Gastrocnemius medialis (tissue), 4 donors: Measurements from ENCODE around the gene PHOX2A. TPM values are rescaled to one million over a fixed set of nuclear protein-coding genes. Genes with fewer than 3 reads are reported as not detected.
"Not testable (repeated sequence)": the region's sequence is repeated elsewhere in the genome, so short reads cannot be mapped to it uniquely, and the experiment has no call there.

Experiments used
- ATAC-seq, 2 donors: fragments of 150-250 bp; one replicate each; pipeline ENCODE4 v1.9.1; 2016
- DNase-seq, 2 donors: peaks; one replicate each; pipeline ENCODE4 v3.0.0-alpha.2; 2019
- H3K27ac ChIP-seq, 4 donors: fragments of 200-600 bp; sonication (generic); 1 replicate in 1 of 4; 2 replicates in 3 of 4; pipeline ENCODE4 v1.5.1; 2016 to 2018; ENCODE audit warnings: mild to moderate bottlenecking in 2 of 4, moderate library complexity in 1 of 4
- H3K27me3 ChIP-seq, 3 donors: fragments of 200-600 bp; sonication (generic) in 2 of 3; 1 replicate in 1 of 3; 2 replicates in 2 of 3; pipeline versions ENCODE4 v1.5.1 to v1.6.0; 2016 to 2019; ENCODE audit warnings: mild to moderate bottlenecking in 1 of 3, moderate library complexity in 1 of 3
- H3K36me3 ChIP-seq, 2 donors: fragments of 200-600 bp; sonication (generic) in 1 of 2; one replicate each; pipeline ENCODE4 v1.5.1; 2017 to 2018
- H3K4me1 ChIP-seq, 2 donors: fragments of 200-600 bp; sonication (generic) in 1 of 2; one replicate each; pipeline ENCODE4 v1.5.1; 2016 to 2017; ENCODE audit warnings: mild to moderate bottlenecking in 2 of 2
- H3K4me3 ChIP-seq, 4 donors: fragments of 200-600 bp; sonication (generic) in 3 of 4; 1 replicate in 1 of 4; 2 replicates in 3 of 4; pipeline ENCODE4 v1.5.1; 2016 to 2019; ENCODE audit warnings: mild to moderate bottlenecking in 2 of 4
- H3K9me3 ChIP-seq, 3 donors: fragments of 200-600 bp; sonication (generic) in 2 of 3; 1 replicate in 1 of 3; 2 replicates in 2 of 3; pipeline ENCODE4 v1.5.1; 2016 to 2019
- POLR2A ChIP-seq, 2 donors: fragments of 450-650 bp; IDR thresholded peaks; one replicate each; pipeline ENCODE4 v1.6.1; 2017; ENCODE audit warnings: antibody characterized with exemption in 2 of 2, mild to moderate bottlenecking in 2 of 2, moderate library complexity in 2 of 2
- in situ Hi-C, 4 donors: fragments of 200-750 bp; cut with MboI; loops; one replicate each; pipeline versions ENCODE4 v1.15.0 to v1.8.0; 2017; ENCODE audit warnings: low sequenced_read_pairs in 4 of 4
- intact Hi-C: fragments of 100-400 bp; cut with DNase I; formaldehyde crosslinking; loops from one replicate; pipeline ENCODE4 v1.15.1; 2023; ENCODE audit warnings: low total_unique reads
- total RNA-seq, 4 donors: library from RNA; depleted of rRNA; stranded (reverse); fragments of >200 nt; gene quantifications; one replicate each; pipeline versions ENCODE4 v1.1.0 to v1.2.3, GENCODE V29; 2016
- TF ChIP-seq, protein P1 (sequence below), 5 experiments: fragments of 450-650 bp in 3 of 5; fragments of 200-600 bp in 2 of 5; sonication (generic) in 2 of 5; IDR thresholded peaks in 4 of 5; conservative IDR thresholded peaks in 1 of 5; 1 replicate in 4 of 5; 2 replicates in 1 of 5; pipeline ENCODE4 v1.5.1; 2016 to 2019; ENCODE audit warnings: antibody characterized with exemption in 5 of 5, mild to moderate bottlenecking in 3 of 5, moderate library complexity in 3 of 5

The PHOX2A gene
- total RNA-seq, 4 donors from 2014 or later: not detected

DNA sequence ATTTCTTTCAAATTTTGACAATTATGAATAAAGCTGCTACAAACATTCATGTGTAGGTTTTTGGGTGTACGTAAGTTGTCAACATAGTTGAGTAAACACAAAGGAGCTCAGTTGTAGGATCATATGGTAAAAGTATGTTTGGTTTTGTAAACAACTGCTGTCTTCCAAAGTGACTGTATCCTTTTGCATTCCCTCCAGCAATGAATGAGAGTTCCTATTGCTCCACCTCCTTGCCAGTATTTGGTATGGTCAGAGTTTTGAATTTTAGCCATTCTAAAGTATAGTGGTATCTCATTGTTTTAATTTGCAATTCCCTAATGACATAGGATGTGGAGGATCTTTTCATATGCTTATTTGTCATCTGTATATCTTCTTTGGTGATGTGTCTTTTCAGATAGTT, 28.0 kb upstream of the PHOX2A start:
- H3K27me3 ChIP-seq: peaks cover 4% of the 10 kb centered on the region in 3 donors
- no peak for TF ChIP-seq POLR2A (IDR thresholded peaks at IDR 0.05)
- TF ChIP-seq, protein P1, sequence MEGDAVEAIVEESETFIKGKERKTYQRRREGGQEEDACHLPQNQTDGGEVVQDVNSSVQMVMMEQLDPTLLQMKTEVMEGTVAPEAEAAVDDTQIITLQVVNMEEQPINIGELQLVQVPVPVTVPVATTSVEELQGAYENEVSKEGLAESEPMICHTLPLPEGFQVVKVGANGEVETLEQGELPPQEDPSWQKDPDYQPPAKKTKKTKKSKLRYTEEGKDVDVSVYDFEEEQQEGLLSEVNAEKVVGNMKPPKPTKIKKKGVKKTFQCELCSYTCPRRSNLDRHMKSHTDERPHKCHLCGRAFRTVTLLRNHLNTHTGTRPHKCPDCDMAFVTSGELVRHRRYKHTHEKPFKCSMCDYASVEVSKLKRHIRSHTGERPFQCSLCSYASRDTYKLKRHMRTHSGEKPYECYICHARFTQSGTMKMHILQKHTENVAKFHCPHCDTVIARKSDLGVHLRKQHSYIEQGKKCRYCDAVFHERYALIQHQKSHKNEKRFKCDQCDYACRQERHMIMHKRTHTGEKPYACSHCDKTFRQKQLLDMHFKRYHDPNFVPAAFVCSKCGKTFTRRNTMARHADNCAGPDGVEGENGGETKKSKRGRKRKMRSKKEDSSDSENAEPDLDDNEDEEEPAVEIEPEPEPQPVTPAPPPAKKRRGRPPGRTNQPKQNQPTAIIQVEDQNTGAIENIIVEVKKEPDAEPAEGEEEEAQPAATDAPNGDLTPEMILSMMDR (IDR thresholded peaks at IDR 0.05 in 4 of 5, conservative IDR thresholded peaks at IDR 0.05 in 1 of 5): no peak
- in situ Hi-C loops: no loop called here
- no peaks in the 10 kb centered on the region for H3K9me3 ChIP-seq
- H3K4me1 ChIP-seq: no peaks in the 10 kb centered on the region
- DNase-seq (no peak), ATAC-seq (no peak)
- H3K27ac ChIP-seq: no peak overlapping the region
- H3K4me3 ChIP-seq: no peak overlapping the region
- H3K36me3 ChIP-seq: no peaks in the 10 kb centered on the region
- intact Hi-C loops: no loop called here

DNA sequence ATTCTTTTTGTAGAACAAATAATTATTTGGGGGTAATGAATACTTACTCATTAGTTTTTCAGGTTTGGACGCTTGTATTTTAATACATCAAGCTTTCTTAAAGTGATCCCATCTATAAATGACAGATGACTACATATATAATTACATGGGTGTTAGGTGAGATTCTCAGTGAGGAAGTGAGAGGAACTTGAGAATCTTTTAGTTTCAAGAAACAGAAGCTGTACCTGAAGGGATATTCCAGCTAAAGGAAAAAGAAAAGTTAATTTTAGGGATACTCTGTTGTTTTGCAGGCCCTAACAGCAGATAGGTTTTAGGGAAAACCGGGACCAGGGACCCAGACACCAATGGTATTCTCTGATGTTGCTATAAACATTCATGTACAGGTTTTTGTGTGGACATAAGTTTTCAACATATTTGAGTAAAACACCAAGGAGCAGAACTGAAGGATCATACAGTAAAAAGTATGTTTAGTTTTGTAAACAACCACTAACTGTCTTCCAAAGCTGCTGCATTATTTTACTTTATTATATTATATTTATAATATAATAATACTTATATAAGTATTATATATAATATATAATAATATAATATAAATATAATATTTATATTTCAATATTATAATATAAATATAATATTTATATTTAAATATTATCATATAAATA, 24.1 kb upstream of the PHOX2A start:
- no peak overlapping the region for H3K4me3 ChIP-seq
- intact Hi-C loops: no loop called here
- ATAC-seq (no peak), DNase-seq (no peak)
- H3K27me3 ChIP-seq: peaks cover 4% of the 10 kb centered on the region in 3 donors
- H3K36me3 ChIP-seq: no peaks in the 10 kb centered on the region
- no peak for TF ChIP-seq POLR2A (IDR thresholded peaks at IDR 0.05)
- TF ChIP-seq, protein P1 (IDR thresholded peaks at IDR 0.05 in 4 of 5, conservative IDR thresholded peaks at IDR 0.05 in 1 of 5): no peak
- H3K27ac ChIP-seq: no peak overlapping the region
- H3K4me1 ChIP-seq: no peaks in the 10 kb centered on the region
- in situ Hi-C loops: no loop called here
- no peaks in the 10 kb centered on the region for H3K9me3 ChIP-seq

DNA sequence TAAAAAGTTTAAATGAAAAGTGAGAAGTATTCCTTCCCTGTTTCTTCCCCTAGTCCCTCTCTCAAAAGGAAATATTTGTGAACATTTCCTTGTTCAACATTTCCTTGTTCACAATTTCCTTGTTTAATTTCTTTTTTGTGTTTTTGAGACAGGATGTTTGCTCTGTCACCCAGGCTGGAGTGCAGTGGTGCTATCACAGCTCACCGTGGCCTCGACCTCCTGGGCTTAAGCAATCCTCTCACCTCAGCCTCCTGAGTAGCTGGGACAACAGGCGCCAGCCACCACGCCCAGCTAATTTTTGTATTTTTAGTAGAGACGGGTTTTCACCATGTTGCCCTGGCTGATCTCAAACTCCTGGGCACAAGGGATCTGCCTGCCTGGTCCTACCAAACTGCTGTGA, 23.0 kb upstream of the PHOX2A start:
- ATAC-seq, H3K27ac ChIP-seq, H3K27me3 ChIP-seq, H3K4me3 ChIP-seq, DNase-seq, H3K4me1 ChIP-seq, H3K36me3 ChIP-seq, H3K9me3 ChIP-seq, intact Hi-C loops, in situ Hi-C loops: not testable (repeated sequence)

DNA sequence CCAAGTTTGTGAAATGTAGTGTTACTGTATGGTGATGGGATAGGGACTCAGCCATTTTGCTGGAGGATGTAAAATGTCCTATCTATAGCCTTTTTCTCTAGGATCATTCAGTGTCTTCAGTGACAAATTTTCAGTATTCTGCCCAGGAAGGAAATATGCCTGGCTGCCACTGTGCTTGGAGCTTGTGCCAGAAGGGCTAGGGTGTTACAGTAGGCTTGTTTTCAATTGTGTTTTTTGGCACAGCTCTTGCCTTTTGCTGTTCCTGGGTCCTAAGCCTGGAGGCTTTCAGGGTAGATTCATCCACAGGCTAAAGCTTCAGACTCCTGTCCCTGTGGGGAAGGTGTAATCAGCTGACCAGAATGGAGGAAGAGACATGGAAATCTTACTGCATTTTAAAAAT, 22.0 kb upstream of the PHOX2A start:
- Histone ChIP-seq H3K4me3 (no peak overlapping the region), H3K36me3 (no peaks in the 10 kb centered on the region), H3K27me3 (peaks cover 0 to 4% (median 4%) of the 10 kb centered on the region in 3 donors), H3K9me3 (no peaks in the 10 kb centered on the region), H3K4me1 (no peaks in the 10 kb centered on the region), H3K27ac (no peak overlapping the region)
- TF ChIP-seq, protein P1 (IDR thresholded peaks at IDR 0.05 in 4 of 5, conservative IDR thresholded peaks at IDR 0.05 in 1 of 5): no peak
- no peak for TF ChIP-seq POLR2A (IDR thresholded peaks at IDR 0.05)
- ATAC-seq (no peak), DNase-seq (no peak)
- intact Hi-C loops: no loop called here
- in situ Hi-C loops: no loop called here

DNA sequence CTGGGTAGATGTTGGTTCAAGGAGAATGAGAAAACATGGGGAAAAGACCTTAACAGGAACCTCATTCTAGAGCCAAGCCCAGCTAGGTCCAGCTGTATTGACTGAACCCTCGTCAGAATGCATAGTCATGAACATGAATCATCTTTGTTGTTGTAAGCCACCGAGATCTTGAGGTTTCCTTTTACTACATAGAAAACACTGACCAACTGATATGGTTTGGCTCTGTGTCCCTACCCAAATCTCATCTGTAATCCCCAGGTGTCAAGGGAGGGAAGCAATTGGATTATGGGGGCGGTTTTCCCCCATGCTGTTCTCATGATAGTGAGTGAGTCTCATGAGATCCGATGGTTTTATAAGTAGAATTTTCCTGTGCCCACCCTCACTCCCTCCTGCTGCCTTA, 19.4 kb upstream of the PHOX2A start:
- Histone ChIP-seq H3K27ac (no peak overlapping the region), H3K4me1 (no peaks in the 10 kb centered on the region)
- no peak for TF ChIP-seq POLR2A (IDR thresholded peaks at IDR 0.05)
- TF ChIP-seq, protein P1 (IDR thresholded peaks at IDR 0.05 in 4 of 5, conservative IDR thresholded peaks at IDR 0.05 in 1 of 5): no peak

More for the DNA sequence above, 19.4 kb upstream of the PHOX2A start:
- Histone ChIP-seq H3K4me3 (no peak overlapping the region), H3K36me3 (no peaks in the 10 kb centered on the region), H3K27me3 (peaks cover 0 to 4% (median 0%) of the 10 kb centered on the region in 3 donors), H3K9me3 (no peaks in the 10 kb centered on the region)
- in situ Hi-C loops: no loop called here
- DNase-seq: no peak
- intact Hi-C loops: no loop called here
- ATAC-seq: no peak
